ENCODE measurements around the gene SLX9. TPM values are rescaled to one million over a fixed set of nuclear protein-coding genes. Genes with fewer than 3 reads are reported as not detected.
"Not testable (repeated sequence)": the region's sequence is repeated elsewhere in the genome, so short reads cannot be mapped to it uniquely, and the experiment has no call there.

The SLX9 gene
- polyA plus RNA-seq, 1 donor: 21.2 TPM

GRCh38 chr21:45019887-45020537, 80.2 kb downstream of the SLX9 start:
- DNase-seq: no peak

- DNase-seq: no peak
Observed at GRCh38 chr21:45020629-45021427, 81.0 kb downstream of the SLX9 start.

- no peak for DNase-seq
Observed at GRCh38 chr21:45021428-45022347, 81.9 kb downstream of the SLX9 start.

- DNase-seq: no peak
Observed at GRCh38 chr21:45022348-45022675, 82.5 kb downstream of the SLX9 start.

GRCh38 chr21:45022736-45023135, 82.9 kb downstream of the SLX9 start:
- DNase-seq: no peak

- DNase-seq: not testable (repeated sequence)
Observed at GRCh38 chr21:45024516-45024915, 84.7 kb downstream of the SLX9 start.

- DNase-seq: no peak
Observed at GRCh38 chr21:45026066-45026745, 86.4 kb downstream of the SLX9 start.

Other genes starting within 250 kb of the SLX9 start
- not detected for gene KRTAP10-12, start 242.9 kb upstream of the SLX9 start, polyA plus RNA-seq (ENCODE audit: insufficient read length)
- gene TSPEAR, start 228.5 kb upstream of the SLX9 start, polyA plus RNA-seq (ENCODE audit: insufficient read length): 0.14 TPM
- 86.3 TPM for gene UBE2G2, start 138.2 kb upstream of the SLX9 start, polyA plus RNA-seq (ENCODE audit: insufficient read length)
- gene SUMO3, start 122.0 kb upstream of the SLX9 start, polyA plus RNA-seq (ENCODE audit: insufficient read length): 61.7 TPM
- gene PTTG1IP, start 66.3 kb upstream of the SLX9 start, polyA plus RNA-seq (ENCODE audit: insufficient read length): 131 TPM
- 21.0 TPM for gene ITGB2, start 19.1 kb upstream of the SLX9 start, polyA plus RNA-seq (ENCODE audit: insufficient read length)
- 24.0 TPM for gene ADARB1, start 134.6 kb downstream of the SLX9 start, polyA plus RNA-seq (ENCODE audit: insufficient read length)